RPMI8226 (cell line): Measurements from ENCODE around the gene RABAC1.
"Not testable (repeated sequence)": the region's sequence is repeated elsewhere in the genome, so short reads cannot be mapped to it uniquely, and the experiment has no call there.

Experiments used
- DNase-seq: peaks from one replicate; pipeline ENCODE4 v3.0.0-alpha.2; 2015

RABAC1 gene

DNA sequence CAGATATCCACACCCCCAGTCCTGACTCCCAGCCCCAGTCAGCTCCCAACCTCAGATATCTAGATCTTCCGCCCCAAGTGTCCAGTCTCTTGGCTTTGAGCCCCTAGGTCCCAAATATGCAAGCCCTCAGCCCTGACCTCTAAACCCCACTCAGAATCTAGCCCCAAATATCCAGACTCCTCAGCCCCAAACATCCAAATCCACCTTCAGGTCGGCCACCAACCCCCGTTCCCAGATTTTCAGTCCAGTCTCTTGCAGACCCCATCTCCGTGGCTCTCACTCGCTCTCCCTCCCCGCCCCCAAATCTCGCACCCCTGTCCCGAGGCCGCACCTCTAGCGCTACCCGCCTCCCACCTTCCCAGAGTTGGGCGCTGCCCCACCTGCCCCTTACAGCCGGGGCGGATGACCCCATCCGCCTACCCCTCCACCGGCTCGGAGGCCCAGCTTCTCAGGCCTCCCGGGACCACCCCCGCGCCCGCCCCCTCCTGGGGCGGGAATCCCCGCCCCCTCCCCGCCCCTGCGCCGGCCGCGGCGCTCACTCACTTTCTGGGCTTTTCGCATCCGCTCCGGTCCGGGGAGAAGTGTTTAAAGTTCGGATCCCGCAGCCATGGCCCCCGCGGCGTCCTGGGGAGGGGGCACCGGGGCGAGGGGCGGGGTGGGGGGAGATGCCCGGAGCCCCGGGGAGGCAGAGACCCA is 31.5 kb downstream of the RABAC1 start:
- DNase-seq = no peak

DNA sequence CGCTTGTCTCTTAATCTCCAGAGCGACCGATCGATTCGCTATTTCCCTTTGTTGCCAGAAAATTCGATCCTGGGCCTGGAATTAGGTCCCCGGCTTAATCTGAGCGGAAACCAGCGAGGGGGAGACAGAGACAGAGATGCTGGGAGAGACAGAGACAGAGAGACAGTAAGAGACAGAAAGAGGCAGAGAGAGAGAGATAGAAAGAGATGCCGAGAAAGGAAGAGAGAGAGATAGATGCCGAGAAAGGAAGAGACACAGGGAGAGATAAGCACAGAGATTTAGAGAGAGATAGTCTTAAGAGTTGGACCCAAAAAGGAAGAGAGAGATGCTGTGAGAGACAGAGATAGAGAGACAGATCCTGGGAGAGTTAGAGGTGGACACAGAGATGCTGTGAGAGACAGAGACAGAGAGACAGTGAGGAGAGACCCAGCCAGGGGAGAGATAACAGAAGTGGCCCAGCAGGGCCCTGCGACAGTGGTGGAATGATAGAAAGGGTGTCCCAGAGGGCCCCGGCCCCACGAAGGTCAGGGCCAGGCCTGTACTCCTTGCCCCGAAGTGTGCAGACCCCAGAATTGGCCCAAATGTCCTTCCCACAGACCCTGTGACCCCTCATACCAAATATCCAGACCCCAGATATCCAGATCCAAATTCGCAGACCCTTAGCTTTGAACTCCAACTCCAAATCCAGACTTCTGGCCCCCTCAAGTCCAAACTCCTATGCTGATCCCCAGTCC is 32.2 kb downstream of the RABAC1 start:
- no peak for DNase-seq

DNA sequence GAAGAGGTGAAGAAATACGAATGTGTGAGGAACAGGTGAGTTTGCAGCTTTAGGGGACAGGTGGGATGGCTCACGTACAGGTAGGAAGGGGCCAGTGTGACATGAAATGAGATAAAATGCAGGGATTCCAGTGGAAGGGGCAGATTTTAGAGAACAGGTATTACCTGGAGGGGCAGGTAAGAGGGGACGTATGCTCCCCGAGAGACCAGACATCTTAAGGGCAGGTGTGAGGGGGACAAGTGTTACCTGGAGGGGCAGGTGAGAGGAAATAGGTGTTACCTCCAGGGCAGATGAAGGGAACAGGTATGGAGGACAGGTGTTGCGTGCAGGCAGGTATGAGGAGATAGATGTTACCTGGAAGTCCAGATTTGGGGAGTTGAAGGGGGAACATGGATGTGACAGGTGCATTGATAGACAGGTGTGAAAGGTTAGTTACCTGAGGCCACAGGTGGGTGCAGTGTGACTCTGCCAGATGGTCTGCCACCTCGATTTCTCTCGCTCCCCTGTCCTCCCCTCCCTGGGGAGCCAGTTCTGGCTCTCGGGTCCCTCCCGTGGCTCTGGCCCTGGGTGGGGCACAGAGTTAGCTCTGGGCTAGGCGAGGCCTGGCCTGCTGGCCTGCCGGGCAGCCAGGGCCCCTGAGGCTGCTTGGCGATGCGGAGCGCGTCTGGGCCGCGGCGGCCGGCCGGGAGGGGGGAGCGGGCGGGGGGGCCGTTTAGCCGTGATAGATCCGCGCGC is 32.9 kb downstream of the RABAC1 start:
- DNase-seq = no peak

DNA sequence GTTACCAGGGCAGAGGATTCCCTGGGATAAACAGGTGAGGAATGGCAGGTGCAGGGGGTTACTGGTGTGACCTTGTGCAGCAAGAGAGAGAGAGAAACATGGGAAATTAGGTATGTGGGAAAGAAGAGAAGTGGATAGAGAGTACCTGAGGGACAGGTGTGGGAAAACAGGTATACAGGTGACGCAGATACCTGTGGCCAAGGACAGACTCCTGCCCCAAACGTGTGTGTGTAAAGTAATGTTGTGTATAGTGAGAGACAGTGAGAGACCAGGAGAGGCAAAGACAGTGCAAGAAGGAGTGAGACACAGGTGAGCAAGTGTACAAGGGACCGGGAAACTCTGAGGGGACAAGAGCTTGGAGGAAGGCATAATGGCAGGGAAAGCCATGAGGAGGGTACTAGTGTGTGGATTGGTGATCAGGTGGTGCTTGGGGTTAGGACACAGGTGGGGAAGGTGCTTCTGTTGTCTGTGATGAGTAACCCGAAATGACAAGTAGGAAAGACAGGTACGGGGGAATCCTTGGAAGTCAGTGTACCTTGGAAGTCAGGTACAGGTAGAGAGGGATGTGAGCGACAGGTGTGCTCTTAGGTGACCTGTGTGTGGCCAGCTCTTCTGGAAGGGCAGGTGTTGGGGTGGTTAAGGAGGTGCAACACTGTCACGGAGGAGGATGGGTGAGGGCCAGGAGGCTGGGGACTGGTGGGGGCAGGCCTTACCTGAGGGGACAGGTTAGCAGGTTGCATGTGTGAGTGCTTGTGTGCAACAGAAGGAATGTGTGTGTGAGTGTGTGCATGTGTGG is 33.7 kb downstream of the RABAC1 start:
- no peak for DNase-seq

DNA sequence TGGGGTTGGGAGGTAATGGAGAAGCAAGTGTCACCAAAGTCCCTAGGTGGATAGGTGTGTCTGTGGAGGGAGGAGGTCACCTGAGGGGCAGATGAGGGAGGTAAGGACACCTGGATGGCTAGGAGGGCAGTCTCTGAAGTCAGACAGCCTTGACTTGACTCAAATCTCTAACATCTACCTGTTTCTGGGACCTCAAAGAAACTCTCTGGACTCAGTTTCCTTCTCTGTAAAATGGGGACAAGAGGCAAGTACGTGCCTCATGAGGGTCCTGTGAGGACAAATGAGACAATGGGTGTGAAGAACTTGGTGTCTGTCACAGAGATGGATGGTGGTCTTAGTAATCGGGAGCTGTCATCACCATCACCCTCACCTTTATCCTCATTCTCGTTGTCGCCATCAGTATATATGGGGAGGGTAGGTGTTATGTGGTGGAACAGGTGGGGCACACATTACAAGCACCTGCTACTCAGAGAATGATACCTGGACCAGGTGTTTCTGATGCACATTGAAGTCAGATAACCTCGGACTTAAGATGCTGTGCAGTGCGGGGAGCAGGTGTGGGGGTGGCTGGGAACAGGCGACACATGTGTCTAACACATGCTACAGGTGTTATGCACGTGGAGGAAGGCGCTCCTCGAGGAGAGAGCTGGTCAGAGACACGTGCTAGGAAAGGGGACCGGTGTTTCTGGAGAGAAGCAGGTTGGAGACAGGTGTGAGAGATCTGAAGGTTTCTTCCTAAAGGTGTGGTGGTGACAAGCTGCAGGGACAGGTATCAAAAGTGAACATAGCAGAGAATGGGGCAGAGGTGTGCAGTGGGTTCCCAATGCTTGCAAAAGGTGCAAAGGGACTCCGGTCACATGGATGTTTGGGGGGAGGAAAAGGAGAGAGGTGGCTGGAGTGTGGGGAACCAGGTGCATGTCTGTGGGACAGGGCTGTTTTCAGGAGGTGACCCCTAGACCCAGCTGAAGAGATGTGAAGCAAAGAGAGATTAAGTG is 34.7 kb downstream of the RABAC1 start:
- no peak for DNase-seq

DNA sequence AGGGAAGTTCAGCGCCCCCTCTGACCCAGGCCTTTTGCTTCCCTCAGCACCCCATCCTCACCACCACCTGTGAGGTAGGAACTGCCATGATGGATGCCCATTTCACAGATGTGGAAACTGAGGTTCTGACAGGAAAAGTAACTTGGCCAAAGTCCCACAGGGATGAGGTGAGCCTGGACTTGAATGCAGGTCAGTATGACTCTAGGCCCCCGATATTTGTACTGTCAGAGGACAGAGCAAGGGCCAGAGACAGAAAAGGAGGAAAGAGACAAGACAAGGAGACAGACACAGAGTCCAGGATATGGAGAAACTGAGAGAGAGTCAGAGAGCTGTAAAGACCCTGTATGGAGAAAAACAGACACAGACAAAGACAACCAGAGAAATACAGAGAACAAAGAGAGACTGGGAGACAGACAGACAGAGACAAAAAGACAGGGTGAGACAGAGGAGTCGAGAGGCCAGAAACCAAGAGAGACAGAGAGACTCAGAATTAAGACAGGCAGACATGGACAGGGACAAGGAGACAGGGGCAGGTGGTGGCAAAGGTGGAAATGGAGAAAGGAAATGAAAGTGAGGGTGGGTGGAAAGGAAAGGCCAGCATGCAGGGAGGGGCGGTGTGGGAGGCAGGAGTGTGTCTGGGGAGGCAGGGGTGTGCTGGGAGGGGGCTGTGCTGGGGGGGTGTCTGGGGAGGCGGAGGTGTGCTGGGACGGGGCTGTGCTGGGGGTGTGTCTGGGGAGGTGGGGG is 35.9 kb downstream of the RABAC1 start:
- no peak for DNase-seq

DNA sequence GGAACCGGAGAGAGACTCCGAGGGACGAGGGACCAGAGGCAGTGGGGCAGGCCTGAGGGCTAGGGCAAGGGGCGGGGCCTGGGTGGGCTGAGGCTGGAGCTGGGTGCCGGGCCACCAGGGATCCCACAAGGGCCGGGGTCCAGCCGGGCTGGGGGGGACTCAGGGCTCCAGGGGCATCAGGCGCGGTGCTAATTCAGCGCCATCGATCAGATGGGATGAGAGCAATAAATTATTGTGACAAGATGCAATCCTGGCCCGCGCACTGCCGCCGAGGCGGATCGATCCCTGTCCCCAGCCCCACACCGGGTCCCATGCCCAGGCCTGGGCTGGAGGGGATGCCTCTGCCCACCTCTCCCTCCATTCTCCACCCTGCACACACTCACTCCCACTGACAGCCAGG is 36.5 kb downstream of the RABAC1 start:
- no peak for DNase-seq

DNA sequence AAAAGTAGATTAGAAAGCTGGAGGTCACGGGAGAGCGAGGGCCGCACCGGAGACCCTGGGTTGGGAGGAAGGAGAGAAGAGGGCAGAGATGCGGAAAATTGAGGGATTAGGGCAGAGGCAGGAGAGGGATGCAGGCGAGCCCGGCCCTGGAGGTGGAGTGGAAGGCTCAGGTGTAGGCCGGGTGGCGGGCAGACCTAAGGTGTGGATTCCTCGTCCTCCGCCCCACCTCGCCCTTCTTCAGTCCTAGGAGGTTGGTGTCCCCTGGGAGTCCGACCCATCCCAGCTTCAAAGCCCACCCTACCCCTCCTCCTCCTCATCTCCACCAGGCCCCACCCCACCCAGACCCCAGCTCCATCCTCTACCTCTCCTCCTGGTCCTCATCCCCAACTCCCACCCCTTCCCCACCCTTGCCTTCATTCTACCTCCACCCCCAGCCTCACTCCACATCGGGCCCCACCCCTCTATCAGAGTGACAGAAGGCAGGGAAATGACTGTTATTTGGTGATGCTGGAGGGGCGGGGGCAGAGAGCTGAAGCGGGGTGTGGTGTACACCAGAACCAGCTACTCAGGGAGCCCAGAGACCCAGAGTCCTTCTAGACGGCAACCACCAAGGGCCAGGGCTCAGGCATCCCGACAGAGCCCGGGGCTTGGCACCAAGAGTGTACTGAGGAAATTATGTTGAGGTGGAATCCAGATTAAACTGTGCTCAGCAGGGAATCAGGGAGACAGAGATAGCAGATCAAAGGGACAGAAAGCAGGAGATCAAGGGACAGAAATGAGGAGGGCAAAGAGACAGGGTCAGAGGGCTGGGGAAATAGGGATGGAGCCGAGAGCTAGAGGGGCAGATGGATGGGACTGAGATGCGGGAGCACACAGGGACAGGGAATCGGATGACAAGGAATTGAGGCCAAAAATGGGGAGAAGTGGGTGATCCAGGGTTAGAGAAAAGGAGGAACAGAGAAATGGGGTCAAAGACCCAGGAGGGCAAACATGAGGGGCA is 37.2 kb downstream of the RABAC1 start:
- DNase-seq = no peak

DNA sequence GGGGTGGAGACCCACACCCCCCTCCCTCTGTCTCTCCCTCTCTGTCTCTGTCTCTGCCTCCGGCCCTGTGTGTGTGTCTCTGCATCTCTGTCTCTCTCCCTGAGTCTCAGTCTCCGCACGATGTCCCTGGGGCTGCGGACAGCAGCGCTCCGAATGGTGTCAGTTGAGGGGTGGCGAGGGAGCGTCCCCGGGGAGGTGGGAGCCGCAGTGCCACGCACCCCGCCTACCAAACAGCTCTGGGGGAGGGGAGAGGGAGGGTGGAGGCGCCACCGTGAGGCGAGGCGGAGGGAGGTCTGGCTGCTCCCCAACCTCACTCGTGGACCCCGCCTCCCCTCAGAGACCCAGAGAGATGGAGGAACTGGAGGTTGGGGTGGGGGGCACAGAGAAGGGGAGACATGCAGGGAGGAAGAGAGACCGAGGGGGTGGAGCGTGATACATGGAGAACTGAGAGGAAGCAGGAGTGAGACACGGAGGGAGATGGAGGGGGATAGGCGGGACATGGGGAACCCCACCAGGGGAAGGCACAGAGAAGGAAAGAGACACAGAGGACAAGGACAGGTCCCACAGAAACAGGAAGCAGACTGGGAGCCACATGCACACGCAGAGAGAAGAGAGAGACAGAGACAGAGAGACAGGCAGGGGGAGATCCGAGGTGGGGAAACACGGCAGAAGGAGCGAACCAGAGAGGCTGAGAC is 38.1 kb downstream of the RABAC1 start:
- no peak for DNase-seq

DNA sequence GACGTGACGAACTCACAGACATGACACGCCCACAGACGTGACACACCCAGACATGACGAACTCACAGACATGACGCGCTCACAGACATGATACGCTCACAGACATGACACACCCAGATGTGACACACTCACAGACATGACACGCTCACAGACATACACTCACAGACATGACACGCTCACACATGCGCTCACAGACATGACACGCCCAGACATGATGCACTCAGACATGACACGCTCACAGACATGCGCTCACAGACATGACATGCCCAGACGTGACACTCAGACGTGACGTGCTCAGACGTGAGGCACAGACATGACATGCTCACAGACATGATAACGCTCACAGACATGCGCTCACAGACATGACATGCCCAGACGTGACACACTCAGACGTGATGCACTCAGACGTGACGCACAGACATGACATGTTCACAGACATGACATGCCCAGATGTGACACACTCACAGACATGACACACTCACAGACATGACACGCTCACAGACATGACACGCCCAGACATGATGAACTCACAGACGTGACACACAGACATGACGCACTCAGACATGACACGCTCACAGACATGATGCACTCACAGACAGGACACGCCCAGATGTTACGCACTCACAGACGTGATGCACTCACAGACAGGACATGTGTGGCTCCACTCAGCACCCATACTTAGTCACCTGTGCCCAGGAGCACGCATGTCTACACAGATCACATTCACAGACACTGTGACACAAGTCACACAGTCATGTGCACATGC is 39.0 kb downstream of the RABAC1 start:
- DNase-seq = no peak

DNA sequence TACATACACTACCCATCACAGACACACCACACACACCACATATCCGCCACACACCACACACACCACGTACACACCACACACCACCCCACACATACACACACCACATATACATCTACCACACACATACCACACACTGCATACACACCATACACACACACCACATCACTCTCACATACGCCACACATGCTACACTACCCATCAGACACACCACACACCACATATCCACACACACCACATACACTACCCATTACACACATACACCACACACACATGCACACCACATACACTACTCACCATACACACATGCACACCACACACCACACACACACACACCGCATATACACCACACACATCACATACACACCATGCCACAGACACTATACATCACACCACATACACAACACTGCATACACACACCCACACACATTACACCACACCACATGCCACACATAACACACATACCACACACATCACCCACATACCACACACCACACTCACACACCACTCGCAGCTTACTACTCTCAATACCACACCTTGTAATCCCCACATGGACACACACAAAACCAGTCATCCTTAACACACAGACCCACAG is 40.4 kb downstream of the RABAC1 start:
- no peak for DNase-seq

DNA sequence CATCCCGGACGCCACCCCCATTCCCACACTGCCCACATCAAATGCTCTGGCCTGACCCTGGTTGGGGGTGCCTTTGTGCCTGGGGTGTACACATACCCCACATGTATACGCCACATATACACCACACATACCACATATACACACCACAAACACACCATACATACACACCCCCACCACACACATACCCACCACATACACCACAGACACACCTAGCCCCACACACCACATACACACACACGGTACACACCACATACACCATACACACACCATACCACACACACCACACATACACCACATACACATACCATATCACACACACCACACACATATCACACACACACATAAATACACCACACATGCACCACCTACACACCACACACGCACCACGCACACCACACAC is 41.0 kb downstream of the RABAC1 start:
- no peak for DNase-seq

DNA sequence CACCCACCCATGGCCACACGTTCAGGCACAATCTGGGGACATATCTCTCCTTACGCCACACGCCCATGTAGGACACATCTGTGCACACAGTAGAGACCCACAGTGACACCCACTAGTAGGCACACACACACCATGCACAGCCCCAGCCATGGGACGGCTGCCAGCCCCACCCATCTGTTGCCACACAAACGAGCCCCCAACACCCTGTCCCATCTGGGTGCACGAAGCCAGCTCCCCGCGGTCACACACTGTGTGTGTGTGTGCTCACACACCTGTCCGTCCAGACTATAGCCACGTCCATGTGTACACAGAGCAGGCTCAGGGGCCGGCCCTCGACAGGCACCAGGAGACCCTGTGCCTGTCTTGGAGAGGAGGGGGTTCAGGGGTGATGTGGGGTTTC is 41.4 kb downstream of the RABAC1 start:
- DNase-seq = no peak

DNA sequence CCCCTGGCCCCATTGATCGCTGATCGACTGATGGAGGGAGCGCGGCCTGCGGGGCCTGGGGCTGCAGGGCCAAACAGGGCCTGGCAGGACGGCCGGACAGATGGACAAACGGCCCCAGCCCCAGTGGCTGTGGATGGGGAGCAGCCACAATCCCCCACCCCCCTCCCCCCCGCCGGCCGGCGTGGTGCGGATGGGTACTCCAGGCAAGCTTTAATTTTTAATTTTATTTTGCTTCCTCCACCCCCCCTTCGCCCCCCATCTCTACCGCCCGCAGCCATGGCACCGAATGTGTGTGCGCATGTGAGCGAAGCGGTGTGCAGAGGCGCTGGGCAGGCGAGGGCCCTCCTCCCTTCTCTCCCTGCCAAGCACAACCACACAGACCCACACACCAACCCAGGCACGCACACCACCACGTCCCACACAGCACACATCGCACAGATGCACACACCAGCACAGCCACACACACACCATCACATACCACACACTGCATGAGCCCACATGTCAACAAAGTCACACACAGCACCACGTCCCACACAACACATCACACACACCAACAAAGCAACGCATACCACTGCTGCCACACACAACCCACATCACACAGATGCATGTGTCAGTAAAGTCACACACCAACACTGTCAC is 43.2 kb downstream of the RABAC1 start:
- no peak for DNase-seq

DNA sequence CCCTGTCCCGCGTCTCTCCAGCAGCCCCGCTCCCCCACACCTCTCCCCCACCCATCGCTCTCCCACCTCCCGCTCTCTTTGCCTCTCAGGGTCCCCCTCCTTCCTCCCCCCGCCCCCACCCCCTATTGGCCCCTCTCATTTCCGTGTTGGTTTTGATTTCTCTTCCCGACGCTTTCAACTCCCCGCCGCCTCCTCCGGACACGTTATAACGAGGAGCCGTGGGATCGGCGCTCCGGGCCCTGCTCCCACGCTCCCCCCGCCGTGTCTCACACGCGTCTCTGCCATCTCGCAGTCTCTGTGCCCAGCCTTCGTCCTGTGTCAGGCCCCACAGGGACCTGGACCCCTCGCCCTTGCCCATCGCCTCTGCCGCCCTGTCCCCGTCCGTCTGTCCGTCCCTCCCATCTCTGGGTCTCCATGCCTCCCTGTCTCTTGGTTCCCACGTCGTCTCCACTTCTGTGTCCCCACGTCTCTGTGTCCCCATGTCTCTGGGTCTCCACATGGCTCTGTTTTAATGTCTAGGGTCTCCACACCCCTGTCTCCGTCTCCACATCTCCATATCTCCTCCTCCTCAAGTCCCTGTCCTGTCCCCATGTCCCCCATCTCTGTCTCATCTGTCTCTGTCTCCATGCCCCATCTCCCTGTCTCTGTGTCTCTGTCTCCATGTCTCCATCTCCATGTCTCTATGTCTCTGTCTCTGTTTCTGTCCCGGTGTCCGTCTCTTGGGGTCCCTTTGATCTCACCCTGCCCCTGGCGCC is 43.9 kb downstream of the RABAC1 start:
- no peak for DNase-seq

DNA sequence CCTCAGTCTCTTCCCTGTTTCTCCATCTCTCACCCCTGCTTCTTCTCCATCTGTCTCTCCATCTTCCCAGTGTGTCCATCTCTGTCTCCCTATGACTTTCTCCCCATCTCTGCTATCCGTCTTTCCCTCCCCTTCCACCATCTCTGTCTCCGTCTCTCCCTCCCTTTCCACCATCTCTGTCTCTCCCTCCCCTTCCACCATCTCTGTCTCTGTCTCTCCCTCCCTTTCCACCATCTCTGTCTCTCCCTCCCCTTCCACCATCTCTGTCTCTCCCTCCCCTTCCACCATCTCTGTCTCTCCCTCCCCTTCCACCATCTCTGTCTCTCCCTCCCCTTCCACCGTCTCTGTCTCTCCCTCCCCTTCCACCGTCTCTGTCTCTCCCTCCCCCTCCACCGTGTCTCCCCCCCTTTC is 44.7 kb downstream of the RABAC1 start:
- DNase-seq = not testable (repeated sequence)
